ENCODE results near the gene TMTC4.

TMTC4 gene

DNA sequence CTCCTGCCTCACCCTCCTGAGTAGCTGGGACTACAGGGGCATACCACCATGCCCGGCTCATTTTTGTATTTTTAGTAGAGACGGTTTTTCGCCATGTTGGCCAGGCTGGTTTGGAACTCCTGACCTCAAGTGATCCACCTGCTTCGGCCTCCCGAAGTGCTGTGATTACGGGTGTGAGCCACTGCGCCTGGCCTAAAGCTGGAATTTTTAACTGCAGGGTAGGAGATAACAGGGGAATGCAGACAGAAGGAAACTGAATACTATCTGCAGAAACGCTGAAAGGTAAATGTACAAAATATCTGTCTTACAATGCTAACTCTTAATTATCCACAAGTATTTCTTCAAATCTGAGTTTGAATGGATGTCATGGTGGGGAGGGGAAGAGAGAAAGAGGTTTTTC is 13.8 kb downstream of the TMTC4 start:
- TF ChIP-seq, protein P1, sequence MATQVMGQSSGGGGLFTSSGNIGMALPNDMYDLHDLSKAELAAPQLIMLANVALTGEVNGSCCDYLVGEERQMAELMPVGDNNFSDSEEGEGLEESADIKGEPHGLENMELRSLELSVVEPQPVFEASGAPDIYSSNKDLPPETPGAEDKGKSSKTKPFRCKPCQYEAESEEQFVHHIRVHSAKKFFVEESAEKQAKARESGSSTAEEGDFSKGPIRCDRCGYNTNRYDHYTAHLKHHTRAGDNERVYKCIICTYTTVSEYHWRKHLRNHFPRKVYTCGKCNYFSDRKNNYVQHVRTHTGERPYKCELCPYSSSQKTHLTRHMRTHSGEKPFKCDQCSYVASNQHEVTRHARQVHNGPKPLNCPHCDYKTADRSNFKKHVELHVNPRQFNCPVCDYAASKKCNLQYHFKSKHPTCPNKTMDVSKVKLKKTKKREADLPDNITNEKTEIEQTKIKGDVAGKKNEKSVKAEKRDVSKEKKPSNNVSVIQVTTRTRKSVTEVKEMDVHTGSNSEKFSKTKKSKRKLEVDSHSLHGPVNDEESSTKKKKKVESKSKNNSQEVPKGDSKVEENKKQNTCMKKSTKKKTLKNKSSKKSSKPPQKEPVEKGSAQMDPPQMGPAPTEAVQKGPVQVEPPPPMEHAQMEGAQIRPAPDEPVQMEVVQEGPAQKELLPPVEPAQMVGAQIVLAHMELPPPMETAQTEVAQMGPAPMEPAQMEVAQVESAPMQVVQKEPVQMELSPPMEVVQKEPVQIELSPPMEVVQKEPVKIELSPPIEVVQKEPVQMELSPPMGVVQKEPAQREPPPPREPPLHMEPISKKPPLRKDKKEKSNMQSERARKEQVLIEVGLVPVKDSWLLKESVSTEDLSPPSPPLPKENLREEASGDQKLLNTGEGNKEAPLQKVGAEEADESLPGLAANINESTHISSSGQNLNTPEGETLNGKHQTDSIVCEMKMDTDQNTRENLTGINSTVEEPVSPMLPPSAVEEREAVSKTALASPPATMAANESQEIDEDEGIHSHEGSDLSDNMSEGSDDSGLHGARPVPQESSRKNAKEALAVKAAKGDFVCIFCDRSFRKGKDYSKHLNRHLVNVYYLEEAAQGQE (IDR thresholded peaks at IDR 0.05; ENCODE audit: low read depth) = no peak

GRCh38 chr13:100659578-100659977 is 15.0 kb downstream of the TMTC4 start:
- TF ChIP-seq CREB1 (IDR thresholded peaks at IDR 0.05; ENCODE audit: low read depth) (no peak), RAD21 (IDR thresholded peaks at IDR 0.05; ENCODE audit: low read depth) (no peak), TCF12 (IDR thresholded peaks at IDR 0.05; ENCODE audit: low read depth) (no peak), NFIC (IDR thresholded peaks at IDR 0.05) (no peak), TEAD4 (IDR thresholded peaks at IDR 0.05) (no peak), TAF1 (IDR thresholded peaks at IDR 0.05; ENCODE audit: low read depth) (no peak), CEBPB (IDR thresholded peaks at IDR 0.05) (no peak), EP300 (IDR thresholded peaks at IDR 0.05; ENCODE audit: borderline replicate concordance) (no peak), FOXM1 (IDR thresholded peaks at IDR 0.05; ENCODE audit: borderline replicate concordance, low read depth) (no peak), YY1 (IDR thresholded peaks at IDR 0.05; ENCODE audit: low read depth) (no peak), EGR1 (IDR thresholded peaks at IDR 0.05) (no peak)
- TF ChIP-seq, protein P1 (IDR thresholded peaks at IDR 0.05; ENCODE audit: low read depth) = no peak
- TF ChIP-seq, protein P2, sequence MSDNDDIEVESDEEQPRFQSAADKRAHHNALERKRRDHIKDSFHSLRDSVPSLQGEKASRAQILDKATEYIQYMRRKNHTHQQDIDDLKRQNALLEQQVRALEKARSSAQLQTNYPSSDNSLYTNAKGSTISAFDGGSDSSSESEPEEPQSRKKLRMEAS (IDR thresholded peaks at IDR 0.05) = no peak

DNA sequence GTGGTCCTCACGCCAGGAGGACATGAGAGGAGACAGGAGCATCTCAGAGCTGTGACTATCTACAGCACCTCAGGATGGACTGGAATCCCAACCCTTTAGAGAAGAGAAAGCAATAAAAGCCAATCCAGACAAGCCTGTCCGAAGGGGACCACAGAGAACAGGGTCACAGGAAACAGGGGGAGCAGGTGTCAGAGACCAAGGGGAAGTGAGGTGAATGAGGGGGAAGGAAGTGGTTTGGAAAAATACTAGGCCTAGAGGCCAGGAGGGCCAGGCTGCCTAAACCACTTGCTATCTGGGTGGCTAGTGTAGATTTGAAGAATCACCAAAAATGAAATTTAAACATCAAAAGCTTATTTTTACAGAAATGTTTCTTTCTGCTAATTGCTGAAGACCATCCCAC is 16.2 kb downstream of the TMTC4 start:
- TF ChIP-seq YY1 (IDR thresholded peaks at IDR 0.05; ENCODE audit: low read depth) (no peak), RAD21 (IDR thresholded peaks at IDR 0.05; ENCODE audit: low read depth) (no peak), TEAD4 (IDR thresholded peaks at IDR 0.05) (no peak), NFIC (IDR thresholded peaks at IDR 0.05) (no peak), CREB1 (IDR thresholded peaks at IDR 0.05; ENCODE audit: low read depth) (no peak), ZBTB7A (IDR thresholded peaks at IDR 0.05; ENCODE audit: low read depth) (no peak), TAF1 (IDR thresholded peaks at IDR 0.05; ENCODE audit: low read depth) (no peak), FOXM1 (IDR thresholded peaks at IDR 0.05; ENCODE audit: borderline replicate concordance, low read depth) (no peak), EP300 (IDR thresholded peaks at IDR 0.05; ENCODE audit: borderline replicate concordance) (no peak), EGR1 (IDR thresholded peaks at IDR 0.05) (no peak)
- TF ChIP-seq, protein P1 (IDR thresholded peaks at IDR 0.05; ENCODE audit: low read depth) = no peak
- TF ChIP-seq, protein P2 (IDR thresholded peaks at IDR 0.05) = no peak

DNA sequence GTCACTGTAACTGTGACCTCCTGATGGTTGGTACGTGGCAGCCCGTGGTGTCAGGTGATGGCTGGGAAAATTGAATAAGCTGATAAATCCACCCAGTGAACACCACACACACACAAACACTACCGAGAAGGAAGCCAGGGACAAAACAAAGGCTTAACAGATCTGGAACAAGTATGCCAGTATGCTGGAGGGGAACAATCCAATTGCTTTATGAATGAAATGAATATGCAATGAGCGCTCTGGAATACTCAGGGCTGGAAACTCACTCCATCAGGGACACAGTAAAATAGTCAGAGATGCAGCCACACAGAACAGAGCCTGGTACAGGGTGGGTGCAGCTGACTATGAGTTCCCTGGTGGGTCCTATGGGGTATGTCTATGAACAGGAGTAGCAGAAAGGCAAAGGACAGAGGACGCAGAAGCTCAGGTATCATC is 16.7 kb downstream of the TMTC4 start:
- TF ChIP-seq USF1 (IDR thresholded peaks at IDR 0.05) (no peak), FOXM1 (IDR thresholded peaks at IDR 0.05; ENCODE audit: borderline replicate concordance, low read depth) (no peak), YY1 (IDR thresholded peaks at IDR 0.05; ENCODE audit: low read depth) (no peak)

DNA sequence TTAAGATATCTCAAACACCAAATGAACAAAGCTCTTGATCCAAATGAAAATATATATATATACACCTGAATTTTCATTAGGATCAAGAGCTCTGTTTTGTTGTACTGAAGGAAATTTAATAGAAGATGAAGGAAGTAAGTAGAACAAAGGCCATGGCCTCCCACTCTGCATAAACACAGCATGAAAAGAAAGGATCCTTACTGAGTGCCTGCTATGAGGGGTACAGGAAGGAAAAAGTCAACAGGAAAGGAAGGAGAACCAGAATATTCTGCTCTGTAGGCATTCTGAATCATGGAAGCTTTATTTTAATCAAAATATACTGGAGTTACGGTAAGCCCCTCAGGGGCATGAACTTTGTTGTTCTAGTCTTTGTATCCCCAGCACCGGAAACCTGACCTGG is 22.1 kb downstream of the TMTC4 start:
- TF ChIP-seq EP300 (IDR thresholded peaks at IDR 0.05; ENCODE audit: borderline replicate concordance) = no peak
- TF ChIP-seq NFIC (IDR thresholded peaks at IDR 0.05) = no peak
- TF ChIP-seq CEBPB (IDR thresholded peaks at IDR 0.05) = no peak
- TF ChIP-seq USF1 (IDR thresholded peaks at IDR 0.05) = no peak
- TF ChIP-seq, protein P1 (IDR thresholded peaks at IDR 0.05; ENCODE audit: low read depth) = no peak
- TF ChIP-seq ZBTB7A (IDR thresholded peaks at IDR 0.05; ENCODE audit: low read depth) = no peak
- TF ChIP-seq TEAD4 (IDR thresholded peaks at IDR 0.05) = no peak
- no peak for TF ChIP-seq TCF12 (IDR thresholded peaks at IDR 0.05; ENCODE audit: low read depth)
- TF ChIP-seq RAD21 (IDR thresholded peaks at IDR 0.05; ENCODE audit: low read depth) = no peak
- no peak for TF ChIP-seq CREB1 (IDR thresholded peaks at IDR 0.05; ENCODE audit: low read depth)
- no peak for TF ChIP-seq YY1 (IDR thresholded peaks at IDR 0.05; ENCODE audit: low read depth)
- TF ChIP-seq FOXM1 (IDR thresholded peaks at IDR 0.05; ENCODE audit: borderline replicate concordance, low read depth) = no peak
- no peak for TF ChIP-seq EGR1 (IDR thresholded peaks at IDR 0.05)
- no peak for TF ChIP-seq TAF1 (IDR thresholded peaks at IDR 0.05; ENCODE audit: low read depth)
- TF ChIP-seq, protein P2 (IDR thresholded peaks at IDR 0.05) = no peak
